B cell (primary cell): ENCODE results near the gene ZNF579. TPM values are rescaled to one million over a fixed set of nuclear protein-coding genes. Genes with fewer than 3 reads are reported as not detected.

ENCODE experiments used
- ATAC-seq: fragments of 200-7000 bp; cut with Tn5 transposase; one replicate; pipeline ENCODE4 v1.10.0; 2021; ENCODE audit warnings: low read depth, mild to moderate bottlenecking, moderate number of reproducible peaks, moderate library complexity
- CTCF ChIA-PET: fragments of 350-600 bp; sonication (Branson Sonifier 250); formaldehyde crosslinking; loops from one replicate; lab custom pipeline; 2021; ENCODE audit warnings: antibody characterized with exemption, inconsistent platforms; lab: Charles Lee
- POLR2A ChIA-PET: fragments of 350-600 bp; sonication (Branson Sonifier 250); formaldehyde crosslinking; loops from one replicate; lab custom pipeline; 2021; ENCODE audit warnings: antibody characterized with exemption; lab: Charles Lee
- DNase-seq: peaks from one replicate; pipeline ENCODE4 v3.0.0; 2013
- H2AFZ ChIP-seq: 2 replicates; pipeline ENCODE4 v1.6.1; 2012; ENCODE audit warnings: mild to moderate bottlenecking, low read depth, low read length; ENCODE audit not compliant: insufficient read depth, poor library complexity, severe bottlenecking
- H3K27ac ChIP-seq, 2 donors: 1 replicate in 1 of 2; 2 replicates in 1 of 2; pipeline ENCODE4 v1.5.1; 2012 to 2013; ENCODE audit warnings: low read length in 2 of 2, mild to moderate bottlenecking in 2 of 2, moderate library complexity in 1 of 2
- H3K27me3 ChIP-seq, 4 experiments: fragments of 200-600 bp in 1 of 4; sonication (generic) in 1 of 4; replicated peaks in 1 of 4; 1 replicate in 2 of 4; 2 replicates in 2 of 4; pipeline versions ENCODE4 v1.6.1 to v1.7.0; 2013 to 2016; ENCODE audit warnings: low read length in 3 of 4, mild to moderate bottlenecking in 2 of 4, mixed read lengths in 1 of 4, moderate library complexity in 1 of 4; ENCODE audit not compliant: insufficient read depth in 4 of 4, control insufficient read depth in 3 of 4; ENCODE audit errors: control extremely low read depth in 1 of 4
- H3K36me3 ChIP-seq, 2 experiments: replicated peaks in 1 of 2; 1 replicate in 1 of 2; 2 replicates in 1 of 2; pipeline versions ENCODE4 v1.6.1 to v1.7.1; 2013; ENCODE audit warnings: low read length in 1 of 2; ENCODE audit not compliant: insufficient read depth in 2 of 2, control insufficient read depth in 1 of 2; ENCODE audit errors: control extremely low read depth in 1 of 2, extremely low read depth in 1 of 2
- H3K4me1 ChIP-seq, 2 donors: fragments of 200-600 bp in 1 of 2; sonication (generic) in 1 of 2; 1 replicate in 1 of 2; 2 replicates in 1 of 2; pipeline versions ENCODE4 v1.5.1 to v1.6.1; 2013 to 2017; ENCODE audit warnings: low read length in 2 of 2; ENCODE audit not compliant: control insufficient read depth in 2 of 2, insufficient read depth in 2 of 2
- H3K4me2 ChIP-seq: replicated peaks from 2 replicates; pipeline ENCODE3; 2012; ENCODE audit warnings: mild to moderate bottlenecking, low read depth, low read length; ENCODE audit not compliant: poor library complexity, severe bottlenecking
- H3K4me3 ChIP-seq, 5 experiments: fragments of 200-600 bp in 1 of 5; sonication (generic) in 1 of 5; 1 replicate in 3 of 5; 2 replicates in 2 of 5; pipeline versions ENCODE4 v1.5.1 to v1.7.0; 2011 to 2016; ENCODE audit warnings: low read length in 4 of 5, mild to moderate bottlenecking in 4 of 5, low read depth in 2 of 5, control low read depth in 1 of 5, moderate library complexity in 1 of 5; ENCODE audit not compliant: insufficient read depth in 1 of 5; ENCODE audit errors: control extremely low read depth in 1 of 5, extremely low read depth in 1 of 5
- H3K79me2 ChIP-seq: fragments of 200-600 bp; sonication (generic); one replicate; pipeline ENCODE4 v1.6.0; 2016; ENCODE audit warnings: low read length; ENCODE audit not compliant: control insufficient read depth, insufficient read depth
- H3K9ac ChIP-seq: fragments of 200-600 bp; sonication (generic); 2 replicates; pipeline ENCODE4 v1.6.1; 2017; ENCODE audit warnings: mild to moderate bottlenecking, low read length, moderate library complexity
- H3K9me3 ChIP-seq, 3 donors: one replicate each; pipeline versions ENCODE4 v1.6.1 to v1.7.1; 2013; ENCODE audit warnings: low read length in 2 of 3; ENCODE audit not compliant: control insufficient read depth in 2 of 3, insufficient read depth in 1 of 3; ENCODE audit errors: control extremely low read depth in 1 of 3
- H4K20me1 ChIP-seq: 2 replicates; pipeline ENCODE4 v1.6.0; 2012; ENCODE audit warnings: mild to moderate bottlenecking, low read length; ENCODE audit not compliant: insufficient read depth, control insufficient read depth, poor library complexity, severe bottlenecking
- H3K27ac Mint-ChIP-seq: one replicate; pipeline ENCODE4 v1.8.0; 2021; ENCODE audit warnings: mixed read lengths
- H3K27me3 Mint-ChIP-seq: one replicate; pipeline ENCODE4 v1.8.0; 2021; ENCODE audit warnings: mixed read lengths
- H3K4me1 Mint-ChIP-seq: one replicate; pipeline ENCODE4 v1.8.0; 2021; ENCODE audit warnings: mixed read lengths
- H3K4me3 Mint-ChIP-seq: one replicate; pipeline ENCODE4 v1.8.0; 2021; ENCODE audit warnings: mixed read lengths
- H3K9me3 Mint-ChIP-seq: one replicate; pipeline ENCODE4 v1.8.0; 2022; ENCODE audit warnings: mixed read lengths; ENCODE audit not compliant: insufficient read depth
- CTCF ChIP-seq: fragments of 200-600 bp; IDR thresholded peaks from one replicate; pipeline ENCODE4 v1.8.0; 2022; ENCODE audit warnings: antibody characterized with exemption, mild to moderate bottlenecking
- EZH2 ChIP-seq: IDR thresholded peaks from 2 replicates; pipeline ENCODE4 v1.6.1; 2012; ENCODE audit warnings: borderline replicate concordance, low read depth, mild to moderate bottlenecking, moderate library complexity, low read length; ENCODE audit not compliant: insufficient read depth, poor library complexity, severe bottlenecking
- WGBS: methylation state at CpG from one replicate; pipeline ENCODE4 v1.1.5; 2013; ENCODE audit warnings: missing lambda C conversion rate; ENCODE audit not compliant: insufficient coverage; 5-methylcytosine and 5-hydroxymethylcytosine counted together
- intact Hi-C: fragments of 100-400 bp; cut with micrococcal nuclease; formaldehyde crosslinking; loops from one replicate; pipeline ENCODE4 v1.10.0; 2022
- polyA plus RNA-seq: library from polyadenylated mRNA; depleted of rRNA; stranded (reverse); fragments of >200 nt; gene quantifications from 2 replicates; pipeline ENCODE4 v1.2.3, GENCODE V29; 2012
- total RNA-seq, 2 donors: library from RNA; stranded (reverse); fragments of 120-200 nt in 1 of 2; gene quantifications; 1 replicate in 1 of 2; 2 replicates in 1 of 2; pipeline versions ENCODE4 v1.2.3 to v1.2.4, GENCODE V29; 2013 to 2022

The ZNF579 gene
- total and polyA plus RNA-seq, 2 donors (not counting 1 experiment from before 2014, with no cell fraction given) = 3.7 to 10.3 TPM

GRCh38 chr19:55593096-55593772 is 12.6 kb upstream of the ZNF579 start:
- Histone ChIP-seq H3K27ac (no peak overlapping the region), H3K4me2 (no peak overlapping the region), H2AFZ (no peak overlapping the region), H3K4me1 (no peaks in the 10 kb centered on the region), H3K4me3 (no peak overlapping the region), H3K79me2 (no peaks in the 10 kb centered on the region), H3K36me3 (peaks cover 0 to 19% of the 10 kb centered on the region in 2 experiments), H4K20me1 (no peaks in the 10 kb centered on the region), H3K9me3 (no peaks in the 10 kb centered on the region), H3K9ac (no peak overlapping the region), H3K27me3 (no peaks in the 10 kb centered on the region)
- DNase-seq (peak; percentile 8), ATAC-seq (no peak)
- Mint-ChIP-seq H3K27ac (no peak overlapping the region), H3K9me3 (no peaks in the 10 kb centered on the region), H3K27me3 (no peaks in the 10 kb centered on the region), H3K4me1 (peaks cover 2% of the 10 kb centered on the region), H3K4me3 (no peak overlapping the region)
- intact Hi-C loops = no loop called here
- ChIA-PET POLR2A (no interaction called here), CTCF (no interaction called here)
- 96% methylated on average over 68 of the region's 68 CpGs for WGBS
- no peak for TF ChIP-seq CTCF
- no peak for TF ChIP-seq EZH2

- no peaks in the 10 kb centered on the region for H3K27me3 Mint-ChIP-seq
- intact Hi-C loops = no loop called here
- H3K27ac ChIP-seq = no peak overlapping the region
Observed at GRCh38 chr19:55592391-55593090, 11.9 kb upstream of the ZNF579 start.

More at GRCh38 chr19:55592391-55593090, 11.9 kb upstream of the ZNF579 start:
- Histone ChIP-seq H3K4me3 (no peak overlapping the region), H3K4me2 (no peak overlapping the region), H3K9me3 (no peaks in the 10 kb centered on the region), H3K9ac (no peak overlapping the region), H3K79me2 (no peaks in the 10 kb centered on the region), H2AFZ (no peak overlapping the region), H3K27me3 (no peaks in the 10 kb centered on the region), H4K20me1 (no peaks in the 10 kb centered on the region), H3K4me1 (peaks cover 5 to 6% of the 10 kb centered on the region in 2 donors), H3K36me3 (peaks cover 0 to 19% of the 10 kb centered on the region in 2 experiments)
- 98% methylated on average over 73 of the region's 73 CpGs for WGBS
- H3K27ac Mint-ChIP-seq = no peak overlapping the region
- ChIA-PET POLR2A (no interaction called here), CTCF (no interaction called here)
- TF ChIP-seq EZH2 = no peak
- TF ChIP-seq CTCF = no peak
- no peak overlapping the region for H3K4me3 Mint-ChIP-seq
- ATAC-seq = no peak
- H3K9me3 Mint-ChIP-seq = no peaks in the 10 kb centered on the region
- peaks cover 2% of the 10 kb centered on the region for H3K4me1 Mint-ChIP-seq
- peak; percentile 15 for DNase-seq
